HepG2 (cell line): ENCODE data around the gene INTS1. TPM values are rescaled to one million over a fixed set of nuclear protein-coding genes. Genes with fewer than 3 reads are reported as not detected.
A peak's percentile ranks its signal among the peaks of the same experiment; 100 is the strongest.

Experiments
- ADNP ChIP-seq: sonication (generic); formaldehyde crosslinking; IDR thresholded peaks from 2 replicates; pipeline ENCODE4 v1.4.0; 2020; ENCODE audit warnings: missing genetic modification reagents
- ASH2L ChIP-seq: fragments of 300-600, 200-600 bp; sonication (generic); IDR thresholded peaks from 2 replicates; pipeline ENCODE4 v1.7.0; 2017; ENCODE audit warnings: low read depth, mild to moderate bottlenecking, moderate library complexity, mixed read lengths, low read length; ENCODE audit not compliant: insufficient read length
- CREM ChIP-seq, 2 experiments: sonication (generic) in 1 of 2; formaldehyde crosslinking in 1 of 2; IDR thresholded peaks; 2 replicates each; pipeline versions ENCODE4 v1.4.0 to v1.6.1; 2016 to 2020; ENCODE audit warnings: antibody characterized with exemption in 1 of 2, mild to moderate bottlenecking in 1 of 2, missing genetic modification reagents in 1 of 2
- NCOA5 ChIP-seq: sonication (generic); formaldehyde crosslinking; IDR thresholded peaks from 2 replicates; pipeline ENCODE4 v1.4.0; 2020; ENCODE audit warnings: missing genetic modification reagents
- SIN3A ChIP-seq: IDR thresholded peaks from 2 replicates; pipeline ENCODE4 v1.6.1; 2011; ENCODE audit warnings: low read depth, mild to moderate bottlenecking, control low read depth, low read length, borderline replicate concordance
- SIN3B ChIP-seq: fragments of 150-350 bp; IDR thresholded peaks from 2 replicates; pipeline ENCODE4 v1.6.1; 2014; ENCODE audit warnings: low read length
- YEATS4 ChIP-seq: sonication (generic); formaldehyde crosslinking; IDR thresholded peaks from 2 replicates; pipeline ENCODE4 v1.4.0; 2020; ENCODE audit warnings: missing genetic modification reagents, borderline replicate concordance
- ZFY ChIP-seq: sonication (generic); formaldehyde crosslinking; IDR thresholded peaks from 2 replicates; pipeline ENCODE4 v1.4.0; 2020; ENCODE audit warnings: missing genetic modification reagents
- ZKSCAN5 ChIP-seq: sonication (generic); formaldehyde crosslinking; IDR thresholded peaks from 2 replicates; pipeline ENCODE4 v1.5.1; 2020; ENCODE audit warnings: mild to moderate bottlenecking, missing genetic modification reagents
- ZNF24 ChIP-seq: fragments of 450-650 bp; IDR thresholded peaks from 2 replicates; pipeline ENCODE4 v1.6.1; 2017; ENCODE audit warnings: antibody characterized with exemption, mild to moderate bottlenecking
- ZNF253 ChIP-seq: sonication (generic); formaldehyde crosslinking; IDR thresholded peaks from 2 replicates; pipeline ENCODE4 v1.8.0; 2022; ENCODE audit warnings: mild to moderate bottlenecking, missing genetic modification reagents, borderline replicate concordance
- ZNF263 ChIP-seq: sonication (generic); formaldehyde crosslinking; IDR thresholded peaks from 2 replicates; pipeline ENCODE4 v1.4.0; 2020; ENCODE audit warnings: missing genetic modification reagents
- polyA plus RNA-seq, 8 experiments: library from polyadenylated mRNA; depleted of rRNA in 3 of 8; stranded (reverse) in 7 of 8; unstranded in 1 of 8; fragments of >200 nt; fragmentation: Illumina TruSeq in 4 of 8; extraction: Trizol in 4 of 8; gene quantifications; 2 replicates each; pipeline versions ENCODE4 v1.2.1 to v1.2.3, GENCODE V29; 2011 to 2016; ENCODE audit warnings: low read depth in 4 of 8, missing spikeins in 1 of 8, mixed read lengths in 1 of 8; ENCODE audit not compliant: insufficient read depth in 1 of 8
- total RNA-seq, 5 experiments: library from RNA; depleted of rRNA; stranded (reverse); fragments of >200 nt; fragmentation: Illumina TruSeq; extraction: Trizol; gene quantifications; 2 replicates each; pipeline ENCODE4 v1.2.3, GENCODE V29; 2016; ENCODE audit warnings: low read depth in 1 of 5
- TF ChIP-seq, protein P1 (sequence below): IDR thresholded peaks from 2 replicates; pipeline ENCODE4 v1.6.1; 2016; ENCODE audit warnings: missing compliant biosample characterization, missing genetic modification reagents, borderline replicate concordance

The INTS1 gene
- total and polyA plus RNA-seq, 2 of the 13 experiments (the other 11 are each of a cell fraction or from before 2014, with no cell fraction given): 13.7 to 29.0 TPM

- TF ChIP-seq ASH2L: no peak
- TF ChIP-seq SIN3B: 0 out of 2 replicates have a peak, but pooled peaks have one; percentile 24
- no peak for TF ChIP-seq CREM (IDR thresholded peaks at IDR 0.05)
- no peak for TF ChIP-seq CREM (CRISPR knock-in tag; IDR thresholded peaks at IDR 0.05)
- no peak for TF ChIP-seq ZKSCAN5 (CRISPR knock-in tag)
- TF ChIP-seq, protein P1, sequence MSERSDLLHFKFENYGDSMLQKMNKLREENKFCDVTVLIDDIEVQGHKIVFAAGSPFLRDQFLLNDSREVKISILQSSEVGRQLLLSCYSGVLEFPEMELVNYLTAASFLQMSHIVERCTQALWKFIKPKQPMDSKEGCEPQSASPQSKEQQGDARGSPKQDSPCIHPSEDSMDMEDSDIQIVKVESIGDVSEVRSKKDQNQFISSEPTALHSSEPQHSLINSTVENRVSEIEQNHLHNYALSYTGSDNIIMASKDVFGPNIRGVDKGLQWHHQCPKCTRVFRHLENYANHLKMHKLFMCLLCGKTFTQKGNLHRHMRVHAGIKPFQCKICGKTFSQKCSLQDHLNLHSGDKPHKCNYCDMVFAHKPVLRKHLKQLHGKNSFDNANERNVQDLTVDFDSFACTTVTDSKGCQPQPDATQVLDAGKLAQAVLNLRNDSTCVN: no peak
- no peak for TF ChIP-seq ZNF263 (CRISPR knock-in tag)
- 0 out of 2 replicates have a peak, but pooled peaks have one; percentile 11 for TF ChIP-seq SIN3A
- no peak for TF ChIP-seq ADNP (CRISPR knock-in tag)
- no peak for TF ChIP-seq NCOA5
- no peak for TF ChIP-seq ZNF24
- TF ChIP-seq YEATS4 (CRISPR knock-in tag): peak; percentile 10
- no peak for TF ChIP-seq ZNF253 (CRISPR knock-in tag)
- 0 out of 2 replicates have a peak, but pooled peaks have one; percentile 5 for TF ChIP-seq ZFY (CRISPR knock-in tag)
Observed at GRCh38 chr7:1459920-1460820, 44.0 kb downstream of the INTS1 start (continued).
